ENCODE results near the gene SCGB1D1.
"Not testable (repeated sequence)": the region's sequence is repeated elsewhere in the genome, so short reads cannot be mapped to it uniquely, and the experiment has no call there.

Gene SCGB1D1

GRCh38 chr11:62169448-62169847 lies 20.6 kb upstream of the SCGB1D1 start:
- DNase-seq = no peak

- DNase-seq = no peak
Measured at GRCh38 chr11:62169935-62170334, 20.1 kb upstream of the SCGB1D1 start.

GRCh38 chr11:62171261-62171723 lies 18.7 kb upstream of the SCGB1D1 start:
- DNase-seq = peak; percentile 92

- DNase-seq = no peak
Measured at GRCh38 chr11:62172294-62172693, 17.7 kb upstream of the SCGB1D1 start.

GRCh38 chr11:62176766-62177165 lies 13.2 kb upstream of the SCGB1D1 start:
- DNase-seq = no peak

- DNase-seq = no peak
Measured at GRCh38 chr11:62179995-62180394, 10.0 kb upstream of the SCGB1D1 start.

- DNase-seq = no peak
Measured at GRCh38 chr11:62181097-62181496, 8.9 kb upstream of the SCGB1D1 start.

GRCh38 chr11:62182147-62182891 lies 7.7 kb upstream of the SCGB1D1 start:
- no peak for DNase-seq

GRCh38 chr11:62186195-62186594 lies 3.8 kb upstream of the SCGB1D1 start:
- DNase-seq = no peak

- no peak for DNase-seq
Measured at GRCh38 chr11:62193952-62194351, 3.9 kb downstream of the SCGB1D1 start.

GRCh38 chr11:62195010-62195409 lies 5.0 kb downstream of the SCGB1D1 start:
- not testable (repeated sequence) for DNase-seq

GRCh38 chr11:62195945-62196344 lies 5.9 kb downstream of the SCGB1D1 start:
- no peak for DNase-seq

GRCh38 chr11:62197400-62197799 lies 7.4 kb downstream of the SCGB1D1 start:
- DNase-seq = not testable (repeated sequence)

GRCh38 chr11:62201376-62201775 lies 11.4 kb downstream of the SCGB1D1 start:
- no peak for DNase-seq

GRCh38 chr11:62202910-62203309 lies 12.9 kb downstream of the SCGB1D1 start:
- no peak for DNase-seq

- DNase-seq = no peak
Measured at GRCh38 chr11:62204430-62204829, 14.4 kb downstream of the SCGB1D1 start.

GRCh38 chr11:62205441-62205840 lies 15.4 kb downstream of the SCGB1D1 start:
- no peak for DNase-seq

GRCh38 chr11:62206276-62207066 lies 16.5 kb downstream of the SCGB1D1 start:
- not testable (repeated sequence) for DNase-seq

- no peak for DNase-seq
Measured at GRCh38 chr11:62208785-62209144, 18.7 kb downstream of the SCGB1D1 start.

- no peak for DNase-seq
Measured at GRCh38 chr11:62217191-62217748, 27.3 kb downstream of the SCGB1D1 start.

GRCh38 chr11:62221498-62221897 lies 31.5 kb downstream of the SCGB1D1 start:
- DNase-seq = no peak

- no peak for DNase-seq
Measured at GRCh38 chr11:62223095-62223494, 33.1 kb downstream of the SCGB1D1 start.

- no peak for DNase-seq
Measured at GRCh38 chr11:62233730-62234129, 43.7 kb downstream of the SCGB1D1 start.

- DNase-seq = no peak
Measured at GRCh38 chr11:62236187-62236586, 46.2 kb downstream of the SCGB1D1 start.

All from NCI-H1694 (cell line).